NOMO-1 (cell line): ENCODE data around the gene WDTC1.

Experiments used
- DNase-seq, 2 experiments: peaks; one replicate each; lab custom pipeline; 2025; ENCODE audit not compliant: unreplicated experiment in 2 of 2; lab: John Stamatoyannopoulos, UW

Gene WDTC1

DNA sequence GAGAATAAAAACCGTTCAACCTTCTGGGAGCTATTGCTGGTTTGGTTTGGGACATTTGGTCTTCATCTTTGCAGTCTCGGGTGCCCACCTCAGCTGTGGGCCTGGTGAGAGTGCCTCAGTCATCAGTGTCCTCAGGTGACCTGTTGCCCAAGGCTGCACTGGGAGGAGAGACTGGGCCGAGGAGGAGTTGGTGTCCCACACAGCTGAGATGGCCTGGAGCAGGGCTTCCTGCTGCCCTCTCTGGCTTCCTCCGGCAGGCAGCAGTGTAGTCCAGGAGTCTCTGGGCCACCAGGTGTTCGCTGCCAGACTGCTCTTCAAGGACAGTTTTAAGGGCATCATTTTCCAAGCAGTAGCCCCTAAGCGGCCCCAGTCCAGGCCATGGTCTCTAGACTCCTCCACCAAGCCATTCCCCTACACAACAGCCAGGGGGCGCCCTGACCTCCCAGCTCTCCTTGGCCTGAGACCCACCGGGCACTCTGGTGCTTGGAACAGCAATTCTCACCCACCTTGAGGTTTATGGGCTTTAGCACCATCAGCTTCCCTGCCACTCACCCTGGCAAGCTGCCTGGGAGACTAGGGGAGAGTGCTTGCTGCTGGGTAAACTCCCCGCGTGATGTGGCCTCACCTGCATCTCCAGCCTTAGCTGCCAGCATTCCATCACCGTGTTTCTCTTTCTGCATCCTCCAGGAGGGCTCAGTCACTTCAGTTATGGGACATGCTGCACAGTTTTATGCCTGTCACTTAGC is 98.3 kb downstream of the WDTC1 start:
- DNase-seq, result peak in 1 of 2 experiments; percentile 29

DNA sequence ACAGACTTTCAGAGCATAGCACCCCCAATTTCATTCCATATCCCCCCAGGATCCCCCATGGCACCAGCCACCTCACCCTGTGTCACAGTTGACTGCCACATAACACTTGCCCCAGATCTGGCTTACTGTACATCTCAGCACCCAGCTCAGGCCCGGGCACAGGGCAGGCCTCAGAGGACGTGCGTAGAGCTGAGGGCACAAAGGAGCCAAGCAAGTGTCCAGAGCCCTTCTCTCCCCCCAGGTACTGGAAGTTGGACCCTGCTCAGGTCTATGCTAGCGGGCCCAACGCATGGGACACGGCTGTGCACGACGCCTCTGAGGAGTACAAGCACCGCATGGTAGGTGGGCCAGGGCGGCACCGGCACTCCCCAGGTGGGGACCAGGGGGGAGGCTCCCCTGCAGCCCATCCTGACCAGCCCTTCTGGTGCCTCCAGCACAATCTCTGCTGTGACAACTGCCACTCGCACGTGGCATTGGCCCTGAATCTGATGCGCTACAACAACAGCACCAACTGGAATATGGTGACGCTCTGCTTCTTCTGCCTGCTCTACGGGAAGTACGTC is 99.4 kb downstream of the WDTC1 start:
- DNase-seq, result no peak

DNA sequence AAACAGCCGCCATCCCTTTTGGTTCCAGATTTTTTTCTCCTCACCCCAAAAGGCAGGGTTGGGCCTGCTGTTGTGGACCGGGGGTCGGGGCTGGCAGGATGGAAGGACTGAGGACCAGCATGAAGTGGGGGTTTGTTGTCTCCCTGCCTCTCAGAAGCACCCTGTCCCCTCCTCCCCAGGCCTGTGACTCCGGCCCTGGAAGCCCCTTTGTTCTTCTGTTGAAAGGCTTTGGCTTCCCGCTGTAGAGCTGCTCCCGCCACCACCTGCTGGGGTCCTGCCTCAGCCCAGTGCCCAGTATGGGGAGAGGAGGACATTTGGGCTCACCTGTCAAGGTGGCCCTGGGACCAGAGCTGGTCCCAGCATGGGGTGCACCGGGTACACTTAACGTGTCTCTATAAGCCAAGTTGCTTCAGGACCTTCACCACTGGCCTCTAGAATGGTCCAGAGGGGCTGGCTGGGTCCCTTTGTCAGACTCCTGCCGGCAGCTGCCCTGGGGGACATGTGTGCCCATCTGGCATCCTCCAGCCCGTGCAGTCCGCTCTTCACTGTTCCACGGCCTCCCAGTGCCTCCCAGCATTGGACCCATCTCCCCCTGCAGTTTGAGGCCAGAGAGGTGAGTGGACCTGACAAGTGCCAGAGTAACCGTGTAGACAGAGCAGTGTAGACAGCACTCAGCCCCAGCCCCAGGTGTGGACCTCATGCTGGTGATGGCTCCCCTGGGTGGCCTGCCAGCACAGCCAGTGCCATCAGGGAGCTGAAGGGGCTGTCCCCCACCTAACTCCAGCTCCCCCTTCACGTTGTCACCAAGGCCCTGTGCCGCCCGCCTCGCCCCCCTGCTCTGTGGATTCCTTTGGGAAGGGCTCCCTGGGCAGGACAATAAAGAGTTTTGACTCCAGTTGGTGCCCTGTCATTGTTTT is 101.3 kb downstream of the WDTC1 start:
- DNase-seq, result no peak

DNA sequence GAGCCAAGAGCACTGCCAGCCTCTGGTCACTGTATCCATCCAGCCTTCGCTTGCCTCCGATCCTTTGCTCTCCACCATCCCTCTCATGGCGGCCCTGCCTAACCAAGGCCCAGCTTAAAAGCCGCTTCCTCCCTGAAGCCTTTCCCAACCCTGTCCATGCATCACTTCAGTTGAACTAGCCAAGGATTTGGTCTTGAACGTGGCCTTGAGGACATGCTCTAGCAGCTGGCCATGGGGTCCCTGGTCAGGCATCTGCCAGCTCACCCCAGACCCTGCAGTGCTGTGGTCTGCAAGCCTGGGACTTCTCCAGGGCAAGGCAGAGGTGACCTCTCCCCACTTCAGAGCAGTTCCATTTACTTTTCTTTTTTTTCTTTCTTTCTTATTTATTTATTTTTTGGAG is 102.3 kb downstream of the WDTC1 start:
- no peak for DNase-seq

DNA sequence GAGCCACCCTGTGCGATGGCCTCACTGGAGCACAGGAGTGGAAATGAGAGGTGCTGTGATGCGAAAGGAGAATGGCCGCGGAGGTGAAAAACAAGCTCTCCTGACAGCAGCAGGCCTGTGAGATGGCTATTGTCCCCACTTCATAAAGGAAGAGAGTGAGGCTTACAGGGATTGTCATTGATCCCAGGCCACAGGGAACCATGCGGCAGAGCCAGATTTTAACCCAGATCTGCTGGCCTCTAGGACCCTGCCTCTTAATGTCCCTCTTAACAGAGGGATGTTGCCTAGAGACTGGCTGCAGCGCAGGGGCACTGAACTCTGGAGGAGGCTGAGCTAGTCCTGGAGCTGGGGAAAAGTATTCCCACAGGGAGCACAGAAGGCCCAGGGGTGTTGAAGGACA is 104.3 kb downstream of the WDTC1 start:
- no peak for DNase-seq

DNA sequence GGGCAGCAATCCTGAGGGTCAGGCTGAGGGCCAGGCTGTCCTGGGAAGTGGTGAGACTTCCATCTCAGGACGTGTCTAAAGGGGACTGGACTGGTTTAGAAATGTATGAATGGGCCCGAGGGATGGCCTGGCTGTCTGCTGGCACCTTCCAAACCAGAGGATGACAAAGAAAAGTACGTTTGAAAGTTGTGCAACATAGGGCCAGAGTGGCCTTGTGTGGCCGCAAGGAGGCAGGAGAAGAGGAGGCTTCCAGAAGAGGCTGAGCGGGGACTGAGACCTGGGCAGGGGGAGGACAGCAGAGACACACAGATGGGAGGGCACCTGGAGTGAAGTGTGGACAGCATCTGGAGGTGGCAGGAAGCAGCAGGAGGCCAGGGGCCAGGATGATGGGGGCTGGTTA is 104.8 kb downstream of the WDTC1 start:
- DNase-seq, result peak; percentile 39 to 45

DNA sequence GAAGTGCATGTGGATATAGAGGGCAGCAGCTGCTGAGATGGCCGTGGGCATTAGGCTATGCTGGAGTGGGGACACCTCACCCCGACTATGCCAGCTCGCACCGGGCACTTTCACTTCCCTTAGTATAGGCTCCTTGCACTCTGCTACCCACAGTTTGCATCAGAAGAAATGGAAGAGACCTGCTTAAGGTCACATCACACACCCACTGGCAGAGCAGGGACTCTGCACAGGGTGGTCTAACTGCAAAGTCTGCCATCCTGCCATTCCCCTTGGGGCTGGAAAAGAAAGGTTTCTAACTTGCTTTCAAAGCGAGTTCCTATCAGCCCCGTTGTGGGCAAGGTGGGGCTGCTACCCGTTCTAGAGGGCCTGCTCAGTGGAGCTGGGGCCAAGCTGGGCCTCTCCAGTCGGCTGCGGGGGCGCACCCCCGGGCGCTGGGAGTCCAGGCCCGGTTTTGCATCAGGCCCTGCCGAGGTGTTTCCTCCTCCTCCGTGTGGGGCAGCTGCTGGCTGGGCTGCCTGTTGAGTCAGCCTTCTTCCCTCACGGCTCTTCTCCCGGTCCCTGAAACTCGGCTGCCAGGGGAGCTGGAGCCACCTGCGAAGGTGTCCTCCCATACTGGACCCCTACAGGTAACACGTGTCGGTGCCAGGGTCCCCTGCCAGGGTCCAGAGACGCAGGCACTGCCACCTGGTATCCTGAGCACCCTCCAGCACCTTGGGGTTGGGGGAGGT is 107.3 kb downstream of the WDTC1 start, which contains the start of gene SYTL1:
Gene SYTL1, plus strand, starts transcription at position 498 of the 728 bp plus-strand sequence. CDS start 3,313 bp downstream, outside the sequence.
- peak; percentile 78 to 83 for DNase-seq

DNA sequence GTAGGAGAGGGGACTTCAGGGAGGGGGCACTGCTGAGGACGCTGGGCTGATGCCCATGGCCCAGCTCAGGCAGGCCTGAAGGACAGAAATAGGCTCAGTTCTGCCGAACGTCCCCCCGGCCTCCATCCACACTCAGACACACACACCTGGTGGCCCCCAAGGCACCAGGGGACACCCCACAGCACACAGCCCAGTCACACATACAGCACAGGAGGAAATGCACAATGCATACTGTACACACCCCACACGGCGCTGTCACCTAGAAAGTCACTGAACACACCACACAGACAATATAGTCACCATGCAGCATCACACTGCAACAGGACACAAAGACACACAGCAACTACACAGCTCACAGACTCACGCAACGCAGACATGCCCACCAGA is 108.0 kb downstream of the WDTC1 start:
- peak; percentile 8 to 9 for DNase-seq

DNA sequence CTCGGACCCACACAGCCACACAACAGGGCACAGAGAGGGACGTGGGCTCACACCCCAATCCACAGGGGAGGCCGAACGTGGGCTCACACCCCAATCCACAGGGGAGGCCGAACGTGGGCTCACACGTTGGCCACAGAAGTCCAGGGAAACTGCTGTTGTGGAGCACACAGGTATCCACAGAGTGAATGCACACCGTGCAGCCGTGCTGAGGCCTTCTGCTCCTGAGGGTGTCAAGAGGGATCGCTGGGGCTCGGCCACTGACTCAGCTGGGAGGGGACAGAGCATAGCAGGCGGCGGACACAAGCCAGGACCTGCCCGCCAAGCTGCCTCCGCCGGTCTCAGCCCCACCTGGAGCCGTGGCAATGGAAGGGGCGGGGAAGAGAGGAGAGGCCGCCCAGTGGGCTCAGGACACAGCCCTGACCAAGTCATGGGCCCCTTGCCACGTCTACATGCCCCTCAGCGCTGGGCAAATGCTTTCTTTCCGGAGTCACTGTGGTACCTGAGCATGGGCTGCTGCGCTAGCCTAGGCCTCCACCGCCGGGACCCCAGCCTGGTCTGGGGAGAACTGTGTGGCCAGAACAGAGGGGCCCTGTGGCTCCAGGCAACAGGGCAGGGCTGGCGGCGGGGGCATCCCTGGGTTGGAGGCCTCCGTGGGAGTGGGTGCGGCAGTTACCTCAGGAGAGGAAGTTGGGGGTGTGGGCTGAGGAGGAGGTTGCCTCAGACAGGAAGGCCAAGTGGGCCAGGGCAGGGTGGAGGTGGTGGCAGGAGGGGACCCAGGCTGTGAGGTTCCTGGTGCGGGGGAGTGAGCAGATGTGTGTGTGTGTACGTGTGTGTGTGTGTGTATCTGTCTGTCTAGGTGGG is 108.6 kb downstream of the WDTC1 start:
- peak; percentile 84 to 96 for DNase-seq

DNA sequence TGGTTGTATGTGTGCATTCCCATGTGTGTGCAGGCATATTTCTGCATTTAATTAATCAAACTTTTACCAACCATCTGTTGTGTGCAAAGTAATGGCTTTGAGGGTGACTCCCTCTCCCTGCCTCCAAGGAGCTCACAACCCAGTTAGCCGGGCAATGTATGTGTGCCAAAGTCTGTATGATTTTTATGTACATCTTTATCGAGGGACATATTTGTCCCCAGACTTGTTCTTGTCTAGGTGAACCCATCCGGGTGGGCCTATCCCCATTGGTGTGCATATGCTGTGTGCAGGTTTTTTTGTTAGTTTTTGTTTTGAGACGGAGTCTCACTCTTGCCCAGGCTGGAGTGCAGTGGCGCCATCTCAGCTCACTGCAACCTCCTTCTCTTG is 109.2 kb downstream of the WDTC1 start:
- DNase-seq, result no peak

DNA sequence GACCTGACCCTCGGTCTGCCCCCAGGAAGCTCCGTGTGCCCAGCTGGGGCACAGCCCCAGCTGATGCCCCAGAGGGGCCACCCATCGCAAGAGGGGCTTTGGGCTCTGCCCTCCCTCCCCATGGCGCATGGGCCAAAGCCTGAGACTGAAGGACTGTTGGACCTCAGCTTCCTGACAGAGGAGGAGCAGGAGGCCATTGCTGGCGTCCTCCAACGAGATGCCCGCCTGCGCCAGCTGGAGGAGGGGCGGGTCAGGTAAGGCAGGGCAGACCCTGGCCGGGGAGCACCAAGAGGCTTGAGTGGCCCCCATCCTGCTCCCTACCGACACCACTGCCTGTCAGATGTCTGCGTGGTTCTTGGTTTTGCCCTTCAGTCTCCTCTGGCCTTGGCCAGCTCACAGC is 110.8 kb downstream of the WDTC1 start:
- no peak for DNase-seq

DNA sequence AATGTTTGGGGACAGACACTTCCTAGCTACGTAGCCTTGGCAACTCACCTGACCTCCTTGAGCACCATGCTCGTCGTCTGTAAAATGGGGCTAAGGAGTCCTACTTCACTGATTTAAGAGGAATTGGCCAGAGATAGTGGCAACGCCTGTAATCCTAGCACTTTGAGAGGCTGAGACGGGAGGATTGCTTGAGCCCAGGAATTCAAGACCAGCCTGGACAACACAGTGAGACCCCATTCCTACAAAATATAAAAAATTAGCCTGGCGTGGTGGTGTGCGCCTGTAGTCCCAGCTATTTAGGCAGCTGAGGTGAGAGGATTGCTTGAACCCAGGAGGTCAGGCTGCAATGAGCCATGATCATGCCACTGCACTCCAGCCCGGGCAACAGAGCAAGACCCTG is 111.9 kb downstream of the WDTC1 start:
- no peak for DNase-seq

DNA sequence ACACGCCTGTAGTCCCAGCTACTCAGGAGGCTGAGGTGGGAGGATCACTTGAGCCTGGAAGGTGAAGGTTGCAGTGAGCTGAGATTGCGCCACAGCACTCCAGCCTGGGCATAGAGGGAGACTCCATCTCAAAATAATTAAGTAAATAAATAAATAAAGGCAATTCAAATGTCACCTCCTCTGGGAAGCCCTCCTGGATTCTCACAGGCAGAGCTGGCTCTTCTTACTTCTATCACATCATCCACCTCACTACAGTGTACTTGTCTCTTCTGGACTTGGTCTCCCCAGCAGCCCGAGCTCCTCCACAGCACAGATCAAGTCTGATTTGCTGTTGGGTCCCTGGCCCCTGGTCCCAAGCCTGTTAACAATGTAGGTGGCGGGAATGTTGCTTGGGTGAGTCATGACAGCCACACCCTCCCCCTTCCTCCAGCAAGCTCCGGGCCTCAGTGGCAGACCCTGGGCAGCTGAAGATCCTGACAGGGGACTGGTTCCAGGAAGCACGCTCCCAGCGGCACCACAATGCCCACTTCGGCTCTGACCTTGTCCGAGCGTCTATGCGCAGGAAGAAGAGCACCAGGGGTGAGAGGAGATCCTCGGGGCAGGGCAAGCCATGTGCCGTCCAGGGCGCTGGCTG is 112.7 kb downstream of the WDTC1 start:
- no peak for DNase-seq

DNA sequence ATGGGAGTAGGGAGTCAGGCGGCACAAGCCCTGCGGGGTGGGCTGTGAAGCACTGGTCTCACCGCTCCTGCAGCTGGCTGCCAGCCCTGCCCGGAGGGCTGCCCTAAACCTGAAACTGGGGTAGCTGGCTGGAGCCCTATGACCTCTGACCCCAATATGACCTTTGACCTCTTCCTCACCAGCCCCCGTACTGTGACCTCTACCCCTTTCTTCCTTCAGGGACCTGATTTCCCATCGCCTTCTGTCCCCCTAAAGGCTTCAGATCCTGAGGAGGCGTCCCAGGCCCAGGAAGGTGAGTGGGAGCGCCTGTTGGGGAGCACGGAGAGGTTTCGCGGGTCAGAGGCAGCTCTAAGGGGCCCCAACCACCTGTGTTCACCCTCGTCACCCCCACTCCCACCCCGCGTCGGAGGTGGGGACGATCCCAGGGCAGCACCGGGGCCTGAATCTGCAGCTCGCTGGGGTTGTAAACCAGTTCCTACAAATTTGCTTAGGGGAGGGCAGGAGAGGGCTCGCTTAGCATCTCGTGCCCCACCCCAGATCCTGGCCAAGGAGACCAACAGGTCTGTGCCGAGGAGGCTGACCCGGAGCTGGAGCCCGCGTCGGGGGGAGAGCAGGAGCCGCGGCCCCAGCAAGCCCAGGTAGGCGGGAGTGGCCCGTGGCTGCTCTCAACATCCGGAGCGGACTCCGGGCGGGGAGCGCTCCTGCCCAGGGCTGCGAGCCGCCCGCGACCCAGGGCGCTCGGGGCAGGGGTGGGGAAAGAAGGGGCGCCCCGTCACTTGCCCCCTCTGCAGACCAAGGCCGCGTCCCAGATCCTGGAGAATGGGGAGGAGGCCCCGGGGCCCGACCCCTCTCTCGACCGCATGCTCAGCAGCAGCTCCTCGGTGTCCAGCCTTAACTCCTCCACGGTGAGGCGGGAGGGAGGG is 114.7 kb downstream of the WDTC1 start:
- DNase-seq, result no peak

DNA sequence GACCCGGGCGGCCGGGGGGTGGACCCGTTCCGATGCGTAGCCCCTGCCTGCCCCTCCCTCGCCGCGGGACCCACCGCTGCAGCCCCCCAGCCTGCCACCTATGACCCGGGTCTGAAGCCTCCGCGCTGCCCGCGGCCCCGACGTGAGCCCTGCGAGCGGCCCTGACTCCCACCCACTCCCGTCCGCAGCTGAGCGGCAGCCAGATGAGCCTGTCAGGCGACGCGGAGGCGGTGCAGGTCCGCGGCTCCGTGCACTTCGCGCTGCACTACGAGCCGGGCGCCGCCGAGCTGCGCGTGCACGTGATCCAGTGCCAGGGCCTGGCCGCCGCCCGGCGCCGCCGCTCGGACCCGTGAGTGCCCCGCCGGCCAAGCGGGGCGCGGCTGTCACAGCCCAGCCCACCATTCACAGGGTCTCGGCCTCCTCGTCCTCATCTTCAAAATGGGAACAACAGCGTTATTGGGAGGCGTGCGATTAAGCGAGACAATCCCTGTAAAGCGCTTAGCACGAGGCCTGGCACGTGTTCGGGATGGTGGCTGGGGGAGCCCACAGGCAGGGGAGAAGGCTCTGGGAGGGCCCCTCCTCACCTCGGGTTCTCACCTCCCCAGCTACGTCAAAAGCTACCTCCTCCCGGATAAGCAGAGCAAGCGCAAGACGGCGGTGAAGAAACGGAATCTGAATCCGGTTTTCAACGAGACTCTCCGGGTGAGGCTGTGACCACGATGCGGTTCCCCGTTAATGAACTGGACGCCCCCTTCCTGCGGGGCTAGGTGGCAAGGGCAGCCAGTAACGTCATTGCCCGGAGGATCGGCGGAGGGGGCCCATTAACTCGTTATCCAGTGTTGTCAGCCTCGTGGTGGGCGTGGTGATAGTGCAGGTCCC is 115.6 kb downstream of the WDTC1 start:
- DNase-seq, result no peak

DNA sequence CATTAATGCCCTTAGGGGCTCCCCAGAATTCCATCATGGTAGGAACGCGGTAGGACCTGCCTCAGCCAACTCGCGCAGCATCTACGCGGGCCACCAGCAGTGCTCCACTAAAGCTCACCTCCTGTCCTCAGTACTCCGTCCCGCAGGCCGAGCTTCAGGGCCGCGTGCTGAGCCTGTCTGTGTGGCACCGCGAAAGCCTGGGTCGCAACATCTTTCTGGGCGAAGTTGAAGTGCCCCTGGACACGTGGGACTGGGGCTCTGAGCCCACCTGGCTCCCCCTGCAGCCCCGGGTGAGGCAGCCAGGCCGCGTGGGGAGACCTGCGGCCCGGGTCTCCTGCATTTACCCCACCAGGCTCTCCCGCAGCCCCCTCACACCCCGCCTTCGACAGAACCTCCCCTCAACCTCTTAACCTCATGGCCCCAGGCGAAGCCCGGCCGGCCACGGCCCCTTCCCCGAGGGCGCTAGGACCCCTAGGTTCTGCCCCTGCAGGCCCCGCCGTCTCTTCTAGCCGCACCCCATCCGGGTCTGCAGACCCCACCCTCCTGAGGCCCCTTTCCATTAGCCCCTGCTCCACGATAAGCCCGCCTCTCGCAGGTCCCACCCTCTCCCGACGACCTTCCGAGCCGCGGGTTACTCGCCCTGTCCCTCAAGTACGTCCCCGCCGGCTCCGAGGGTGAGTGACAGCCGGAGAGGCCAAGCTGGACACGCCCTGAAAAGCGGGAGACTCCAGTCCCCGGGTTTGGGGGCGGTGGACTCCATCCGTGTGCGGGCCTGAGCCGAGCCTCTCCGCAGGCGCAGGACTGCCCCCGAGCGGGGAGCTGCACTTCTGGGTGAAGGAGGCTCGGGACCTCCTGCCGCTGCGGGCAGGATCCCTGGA is 116.5 kb downstream of the WDTC1 start:
- no peak for DNase-seq
